SK-N-SH (cell line): ENCODE results near the gene STH. TPM values are rescaled to one million over a fixed set of nuclear protein-coding genes. Genes with fewer than 3 reads are reported as not detected.

ENCODE experiments used
- CTCF ChIA-PET: fragments of 300-600, 350-600 bp; formaldehyde crosslinking; extraction: SDS; loops from one replicate; lab custom pipeline; 2021; lab: Yijun Ruan, JAX
- POLR2A ChIA-PET: fragments of 350-600 bp; sonication (Branson Sonifier 250); formaldehyde crosslinking; extraction: SDS; loops from one replicate; lab custom pipeline; 2020; ENCODE audit warnings: antibody characterized with exemption, inconsistent platforms; lab: Yijun Ruan, JAX
- DNase-seq: peaks from one replicate; pipeline ENCODE4 v3.0.0; 2012
- H2AFZ ChIP-seq: fragments of 200-600 bp; sonication (generic); 2 replicates; pipeline ENCODE4 v1.8.1; 2016; ENCODE audit warnings: antibody characterized with exemption, mild to moderate bottlenecking, low read depth
- H3F3A ChIP-seq: fragments of 200-600 bp; sonication (generic); replicated peaks from 2 replicates; pipeline ENCODE3; 2016; ENCODE audit warnings: antibody characterized with exemption, mild to moderate bottlenecking; ENCODE audit not compliant: insufficient read depth
- H3K27ac ChIP-seq, 2 experiments: fragments of 200-500 bp in 1 of 2; fragments of 200-600 bp in 1 of 2; sonication (Bioruptor generic) in 1 of 2; sonication (generic), shearing (Covaris generic) in 1 of 2; 2 replicates each; pipeline versions ENCODE4 v1.5.1 to v1.6.1; 2014 to 2016; ENCODE audit warnings: low read depth in 2 of 2, inconsistent platforms in 1 of 2, low read length in 1 of 2, mild to moderate bottlenecking in 1 of 2, mixed read lengths in 1 of 2
- H3K27me3 ChIP-seq: fragments of 200-600 bp; sonication (generic), shearing (Covaris generic); 2 replicates; pipeline ENCODE4 v1.6.1; 2016; ENCODE audit warnings: mixed run types; ENCODE audit not compliant: insufficient read depth
- H3K36me3 ChIP-seq, 2 experiments: fragments of 200-500 bp in 1 of 2; fragments of 200-600 bp in 1 of 2; sonication (Bioruptor generic) in 1 of 2; sonication (generic) in 1 of 2; replicated peaks in 1 of 2; 2 replicates each; pipeline versions ENCODE3 to v1.5.1; 2014 to 2016; ENCODE audit warnings: low read length in 1 of 2, mild to moderate bottlenecking in 1 of 2; ENCODE audit not compliant: insufficient read depth in 2 of 2, control insufficient read depth in 1 of 2
- H3K4me1 ChIP-seq, 2 experiments: fragments of 200-500 bp in 1 of 2; fragments of 200-600 bp in 1 of 2; sonication (Bioruptor generic) in 1 of 2; sonication (generic), shearing (Covaris generic) in 1 of 2; 2 replicates each; pipeline versions ENCODE4 v1.5.1 to v1.6.1; 2014 to 2016; ENCODE audit warnings: low read depth in 1 of 2, low read length in 1 of 2, mixed run types in 1 of 2; ENCODE audit not compliant: insufficient read depth in 2 of 2, control insufficient read depth in 1 of 2
- H3K4me2 ChIP-seq: fragments of 200-600 bp; sonication (generic), shearing (Covaris generic); 2 replicates; pipeline ENCODE4 v1.6.1; 2017; ENCODE audit warnings: mixed run types
- H3K4me3 ChIP-seq, 2 experiments: fragments of 200-500 bp in 1 of 2; fragments of 200-600 bp in 1 of 2; sonication (Bioruptor generic) in 1 of 2; sonication (generic), shearing (Covaris generic) in 1 of 2; 2 replicates each; pipeline versions ENCODE4 v1.5.1 to v1.8.1; 2014 to 2016; ENCODE audit warnings: low read depth in 2 of 2, inconsistent platforms in 1 of 2, low read length in 1 of 2, mild to moderate bottlenecking in 1 of 2, mixed read lengths in 1 of 2, moderate library complexity in 1 of 2
- H3K79me2 ChIP-seq: fragments of 200-600 bp; sonication (generic); 2 replicates; pipeline ENCODE4 v1.8.1; 2017; ENCODE audit warnings: mild to moderate bottlenecking; ENCODE audit not compliant: insufficient read depth
- H3K9ac ChIP-seq: fragments of 200-600 bp; sonication (generic); 2 replicates; pipeline ENCODE4 v1.6.1; 2017; ENCODE audit warnings: mixed run types
- H3K9me2 ChIP-seq: fragments of 200-600 bp; sonication (generic); 2 replicates; pipeline ENCODE4 v1.6.1; 2017; ENCODE audit warnings: mixed run types
- H3K9me3 ChIP-seq: fragments of 200-600 bp; sonication (generic); 2 replicates; pipeline ENCODE4 v1.6.1; 2017; ENCODE audit warnings: mixed run types, mild to moderate bottlenecking, moderate library complexity
- H4K20me1 ChIP-seq: fragments of 200-600 bp; sonication (generic); 2 replicates; pipeline ENCODE4 v1.6.1; 2017; ENCODE audit warnings: mild to moderate bottlenecking, mixed run types; ENCODE audit not compliant: insufficient read depth
- EP300 ChIP-seq, 2 experiments: IDR thresholded peaks; 2 replicates each; pipeline versions ENCODE4 v1.4.0 to v1.6.1; 2012; ENCODE audit warnings: borderline replicate concordance in 1 of 2, low read depth in 1 of 2, low read length in 1 of 2
- FOSL2 ChIP-seq: IDR thresholded peaks from 2 replicates; pipeline ENCODE4 v1.4.0; 2012; ENCODE audit warnings: low read depth, mild to moderate bottlenecking, moderate library complexity, borderline replicate concordance
- FOXM1 ChIP-seq: IDR thresholded peaks from 2 replicates; pipeline ENCODE4 v1.4.0; 2012; ENCODE audit warnings: low read depth, mild to moderate bottlenecking
- GABPA ChIP-seq: IDR thresholded peaks from 2 replicates; pipeline ENCODE4 v1.4.0; 2012; ENCODE audit warnings: low read depth, mild to moderate bottlenecking
- GATA2 ChIP-seq: sonication (generic); formaldehyde crosslinking; IDR thresholded peaks from 2 replicates; pipeline ENCODE4 v1.5.0; 2020; ENCODE audit warnings: mild to moderate bottlenecking, missing genetic modification reagents
- JUND ChIP-seq: IDR thresholded peaks from 2 replicates; pipeline ENCODE4 v1.4.0; 2012
- MXI1 ChIP-seq: IDR thresholded peaks from 2 replicates; pipeline ENCODE4 v1.6.1; 2012; ENCODE audit warnings: mild to moderate bottlenecking, low read depth, low read length, improper control_type of control experiment
- NFIC ChIP-seq: IDR thresholded peaks from 2 replicates; pipeline ENCODE4 v1.4.0; 2012; ENCODE audit warnings: borderline replicate concordance
- POLR2AphosphoS5 ChIP-seq: IDR thresholded peaks from 2 replicates; pipeline ENCODE4 v1.6.1; 2012; ENCODE audit warnings: low read depth, low read length
- RAD21 ChIP-seq: IDR thresholded peaks from 2 replicates; pipeline ENCODE4 v1.6.1; 2012; ENCODE audit warnings: mild to moderate bottlenecking, low read length
- RXRA ChIP-seq: IDR thresholded peaks from 2 replicates; pipeline ENCODE4 v1.4.0; 2012; ENCODE audit warnings: low read depth, mild to moderate bottlenecking, borderline replicate concordance
- SIN3A ChIP-seq: IDR thresholded peaks from 2 replicates; pipeline ENCODE4 v1.6.1; 2012; ENCODE audit warnings: low read depth, mild to moderate bottlenecking, low read length, moderate library complexity, borderline replicate concordance
- TAF1 ChIP-seq: IDR thresholded peaks from 2 replicates; pipeline ENCODE4 v1.6.1; 2012; ENCODE audit warnings: low read depth, mild to moderate bottlenecking, low read length, moderate library complexity, borderline replicate concordance
- TCF12 ChIP-seq: IDR thresholded peaks from 2 replicates; pipeline ENCODE4 v1.4.0; 2012
- TEAD4 ChIP-seq: IDR thresholded peaks from 2 replicates; pipeline ENCODE4 v1.4.0; 2012; ENCODE audit warnings: mild to moderate bottlenecking, borderline replicate concordance; ENCODE audit not compliant: insufficient read depth
- WGBS: methylation state at CpG from one replicate; pipeline ENCODE4 v1.1.6; 2017; ENCODE audit warnings: low lambda C conversion rate; 5-methylcytosine and 5-hydroxymethylcytosine counted together
- polyA plus RNA-seq, 3 experiments: library from polyadenylated mRNA; depleted of rRNA; stranded (reverse); fragments of >200 nt; gene quantifications; 2 replicates each; pipeline ENCODE4 v1.2.3, GENCODE V29; 2012
- TF ChIP-seq, protein P1 (sequence below): fragments of 200-600 bp; sonication (generic); IDR thresholded peaks from 2 replicates; pipeline ENCODE4 v1.6.1; 2017; ENCODE audit warnings: antibody characterized with exemption, mild to moderate bottlenecking, moderate library complexity
- TF ChIP-seq, protein P2 (sequence below): IDR thresholded peaks from 2 replicates; pipeline ENCODE4 v1.4.0; 2012; ENCODE audit warnings: low read depth, borderline replicate concordance
- TF ChIP-seq, protein P3 (sequence below): IDR thresholded peaks from 2 replicates; pipeline ENCODE4 v1.4.0; 2012; ENCODE audit warnings: low read depth
- TF ChIP-seq, protein P4 (sequence below): IDR thresholded peaks from 2 replicates; pipeline ENCODE4 v1.6.1; 2012; ENCODE audit warnings: mild to moderate bottlenecking, low read depth, low read length, moderate library complexity
- TF ChIP-seq, protein P5 (sequence below): fragments of 150-350 bp; IDR thresholded peaks from 2 replicates; pipeline ENCODE4 v1.6.1; 2016; ENCODE audit warnings: mild to moderate bottlenecking, low read depth, low read length

Gene STH
- polyA plus RNA-seq, 1 of the 3 experiments (the other 2 are of a cell fraction), result not detected

DNA sequence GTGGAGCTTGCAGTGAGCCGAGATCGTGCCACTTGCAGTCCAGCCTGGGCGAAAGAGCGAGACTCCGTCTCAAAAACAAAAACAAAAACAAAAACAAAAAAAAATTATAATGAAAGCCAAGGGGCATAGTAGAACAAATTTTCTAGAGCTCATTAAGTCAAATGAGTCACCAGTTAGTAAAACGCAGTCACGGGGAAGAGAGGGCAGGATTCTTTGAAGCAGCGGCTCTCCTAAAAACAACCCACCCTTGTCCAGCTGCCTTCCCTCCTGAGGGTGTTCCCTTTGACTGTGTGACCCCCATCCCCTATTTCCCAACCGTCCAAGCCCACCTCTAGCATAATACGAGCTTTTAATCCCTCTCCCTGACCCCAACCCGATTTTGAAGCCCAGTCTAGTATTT, 44.1 kb upstream of the STH start:
- Histone ChIP-seq H3K36me3 (no peaks in the 10 kb centered on the region), H2AFZ (no peak overlapping the region)
- TF ChIP-seq GABPA (no peak), TAF1 (no peak), FOXM1 (no peak)
- TF ChIP-seq, all 33 proteins: peak for 0
- Histone ChIP-seq H3K4me1 (peaks cover 0 to 9% of the 10 kb centered on the region in 2 experiments; a peak in 1 of 4 replicates), H3K9ac (no peak overlapping the region), H3K9me2 (no peaks in the 10 kb centered on the region), H3K79me2 (no peaks in the 10 kb centered on the region), H3K27ac (no peak overlapping the region), H3K27me3 (peaks cover 12% of the 10 kb centered on the region; the same call in 1 of the 2 replicates), H4K20me1 (no peaks in the 10 kb centered on the region), H3K9me3 (no peaks in the 10 kb centered on the region), H3F3A (no peaks in the 10 kb centered on the region), H3K4me3 (no peak overlapping the region), H3K4me2 (no peak overlapping the region)
- no peak for DNase-seq
- 69% methylated on average over 11 of the region's 11 CpGs for WGBS
- CTCF ChIA-PET, result interaction anchor here (0.7 to 1.5 kb wide), 4 partner anchors 12 to 35 kb away, joined by 3 to 5 read pairs (median 4); no protein-coding TSS in a partner anchor
- POLR2A ChIA-PET, result interaction anchor here (0.6 kb wide), 1 partner anchor 909 kb away, joined by 3 read pairs; no protein-coding TSS in a partner anchor

DNA sequence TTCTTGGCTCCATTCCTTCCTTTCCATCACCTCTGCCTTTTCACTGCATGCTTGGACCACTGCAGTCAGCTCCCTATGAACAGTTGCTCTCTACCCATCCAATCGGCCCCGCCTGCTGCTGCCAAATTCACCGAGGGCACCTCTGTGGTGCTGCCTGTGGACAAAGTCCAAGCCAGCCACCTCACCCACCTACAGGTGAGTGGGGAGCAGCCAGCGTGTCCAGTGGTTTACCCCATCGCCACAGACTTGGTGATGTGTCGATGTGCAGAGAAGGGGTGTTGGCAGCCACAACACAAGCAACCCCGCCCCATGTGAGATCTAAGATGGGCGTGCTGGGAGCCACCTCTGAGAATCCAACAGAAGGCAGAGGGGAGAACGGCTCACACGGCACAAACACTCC, 43.7 kb upstream of the STH start:
- Histone ChIP-seq H3K4me3 (no peak overlapping the region), H3K4me2 (no peak overlapping the region), H3F3A (no peaks in the 10 kb centered on the region), H3K9me3 (no peaks in the 10 kb centered on the region), H3K27me3 (peaks cover 10% of the 10 kb centered on the region; the same call in 1 of the 2 replicates), H3K36me3 (no peaks in the 10 kb centered on the region), H3K9me2 (no peaks in the 10 kb centered on the region), H3K79me2 (no peaks in the 10 kb centered on the region), H4K20me1 (no peaks in the 10 kb centered on the region), H3K27ac (no peak overlapping the region), H3K9ac (no peak overlapping the region), H2AFZ (no peak overlapping the region), H3K4me1 (peaks cover 0 to 9% of the 10 kb centered on the region in 2 experiments; a peak in 1 of 4 replicates)
- POLR2A ChIA-PET, result interaction anchor here (0.6 kb wide), 1 partner anchor 910 kb away, joined by 3 read pairs; no protein-coding TSS in a partner anchor
- CTCF ChIA-PET, result interaction anchor here (0.7 to 1.2 kb wide), 3 partner anchors 16 to 35 kb away, joined by 3 to 4 read pairs (median 3); no protein-coding TSS in a partner anchor
- no peak for DNase-seq
- WGBS, result 78% methylated on average over 10 of the region's 10 CpGs
- TF ChIP-seq RXRA (no peak), GATA2 (CRISPR knock-in tag) (no peak), JUND (no peak), EP300 (IDR thresholded peaks at IDR 0.05; ENCODE audit: borderline replicate concordance in 1 of 2, low read depth in 1 of 2, low read length in 1 of 2) (no peak), FOSL2 (no peak), TCF12 (no peak), TAF1 (no peak), GABPA (no peak), MXI1 (no peak), SIN3A (no peak), RAD21 (no peak), NFIC (no peak), TEAD4 (no peak), POLR2AphosphoS5 (no peak)
- TF ChIP-seq, protein P1, sequence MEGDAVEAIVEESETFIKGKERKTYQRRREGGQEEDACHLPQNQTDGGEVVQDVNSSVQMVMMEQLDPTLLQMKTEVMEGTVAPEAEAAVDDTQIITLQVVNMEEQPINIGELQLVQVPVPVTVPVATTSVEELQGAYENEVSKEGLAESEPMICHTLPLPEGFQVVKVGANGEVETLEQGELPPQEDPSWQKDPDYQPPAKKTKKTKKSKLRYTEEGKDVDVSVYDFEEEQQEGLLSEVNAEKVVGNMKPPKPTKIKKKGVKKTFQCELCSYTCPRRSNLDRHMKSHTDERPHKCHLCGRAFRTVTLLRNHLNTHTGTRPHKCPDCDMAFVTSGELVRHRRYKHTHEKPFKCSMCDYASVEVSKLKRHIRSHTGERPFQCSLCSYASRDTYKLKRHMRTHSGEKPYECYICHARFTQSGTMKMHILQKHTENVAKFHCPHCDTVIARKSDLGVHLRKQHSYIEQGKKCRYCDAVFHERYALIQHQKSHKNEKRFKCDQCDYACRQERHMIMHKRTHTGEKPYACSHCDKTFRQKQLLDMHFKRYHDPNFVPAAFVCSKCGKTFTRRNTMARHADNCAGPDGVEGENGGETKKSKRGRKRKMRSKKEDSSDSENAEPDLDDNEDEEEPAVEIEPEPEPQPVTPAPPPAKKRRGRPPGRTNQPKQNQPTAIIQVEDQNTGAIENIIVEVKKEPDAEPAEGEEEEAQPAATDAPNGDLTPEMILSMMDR, result no peak
- TF ChIP-seq, protein P2, sequence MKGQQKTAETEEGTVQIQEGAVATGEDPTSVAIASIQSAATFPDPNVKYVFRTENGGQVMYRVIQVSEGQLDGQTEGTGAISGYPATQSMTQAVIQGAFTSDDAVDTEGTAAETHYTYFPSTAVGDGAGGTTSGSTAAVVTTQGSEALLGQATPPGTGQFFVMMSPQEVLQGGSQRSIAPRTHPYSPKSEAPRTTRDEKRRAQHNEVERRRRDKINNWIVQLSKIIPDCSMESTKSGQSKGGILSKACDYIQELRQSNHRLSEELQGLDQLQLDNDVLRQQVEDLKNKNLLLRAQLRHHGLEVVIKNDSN, result no peak
- TF ChIP-seq, protein P3, sequence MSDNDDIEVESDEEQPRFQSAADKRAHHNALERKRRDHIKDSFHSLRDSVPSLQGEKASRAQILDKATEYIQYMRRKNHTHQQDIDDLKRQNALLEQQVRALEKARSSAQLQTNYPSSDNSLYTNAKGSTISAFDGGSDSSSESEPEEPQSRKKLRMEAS, result no peak
- TF ChIP-seq, protein P4, sequence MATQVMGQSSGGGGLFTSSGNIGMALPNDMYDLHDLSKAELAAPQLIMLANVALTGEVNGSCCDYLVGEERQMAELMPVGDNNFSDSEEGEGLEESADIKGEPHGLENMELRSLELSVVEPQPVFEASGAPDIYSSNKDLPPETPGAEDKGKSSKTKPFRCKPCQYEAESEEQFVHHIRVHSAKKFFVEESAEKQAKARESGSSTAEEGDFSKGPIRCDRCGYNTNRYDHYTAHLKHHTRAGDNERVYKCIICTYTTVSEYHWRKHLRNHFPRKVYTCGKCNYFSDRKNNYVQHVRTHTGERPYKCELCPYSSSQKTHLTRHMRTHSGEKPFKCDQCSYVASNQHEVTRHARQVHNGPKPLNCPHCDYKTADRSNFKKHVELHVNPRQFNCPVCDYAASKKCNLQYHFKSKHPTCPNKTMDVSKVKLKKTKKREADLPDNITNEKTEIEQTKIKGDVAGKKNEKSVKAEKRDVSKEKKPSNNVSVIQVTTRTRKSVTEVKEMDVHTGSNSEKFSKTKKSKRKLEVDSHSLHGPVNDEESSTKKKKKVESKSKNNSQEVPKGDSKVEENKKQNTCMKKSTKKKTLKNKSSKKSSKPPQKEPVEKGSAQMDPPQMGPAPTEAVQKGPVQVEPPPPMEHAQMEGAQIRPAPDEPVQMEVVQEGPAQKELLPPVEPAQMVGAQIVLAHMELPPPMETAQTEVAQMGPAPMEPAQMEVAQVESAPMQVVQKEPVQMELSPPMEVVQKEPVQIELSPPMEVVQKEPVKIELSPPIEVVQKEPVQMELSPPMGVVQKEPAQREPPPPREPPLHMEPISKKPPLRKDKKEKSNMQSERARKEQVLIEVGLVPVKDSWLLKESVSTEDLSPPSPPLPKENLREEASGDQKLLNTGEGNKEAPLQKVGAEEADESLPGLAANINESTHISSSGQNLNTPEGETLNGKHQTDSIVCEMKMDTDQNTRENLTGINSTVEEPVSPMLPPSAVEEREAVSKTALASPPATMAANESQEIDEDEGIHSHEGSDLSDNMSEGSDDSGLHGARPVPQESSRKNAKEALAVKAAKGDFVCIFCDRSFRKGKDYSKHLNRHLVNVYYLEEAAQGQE, result no peak
- TF ChIP-seq, protein P5, sequence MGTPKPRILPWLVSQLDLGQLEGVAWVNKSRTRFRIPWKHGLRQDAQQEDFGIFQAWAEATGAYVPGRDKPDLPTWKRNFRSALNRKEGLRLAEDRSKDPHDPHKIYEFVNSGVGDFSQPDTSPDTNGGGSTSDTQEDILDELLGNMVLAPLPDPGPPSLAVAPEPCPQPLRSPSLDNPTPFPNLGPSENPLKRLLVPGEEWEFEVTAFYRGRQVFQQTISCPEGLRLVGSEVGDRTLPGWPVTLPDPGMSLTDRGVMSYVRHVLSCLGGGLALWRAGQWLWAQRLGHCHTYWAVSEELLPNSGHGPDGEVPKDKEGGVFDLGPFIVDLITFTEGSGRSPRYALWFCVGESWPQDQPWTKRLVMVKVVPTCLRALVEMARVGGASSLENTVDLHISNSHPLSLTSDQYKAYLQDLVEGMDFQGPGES, result no peak
